Activated naive CD4-positive, alpha-beta T cell (primary cell): ENCODE data around the gene FILIP1L.

Experiments
- DNase-seq, 4 experiments: peaks; one replicate each; lab custom pipeline; 2025; lab: John Stamatoyannopoulos, UW

The FILIP1L gene

GRCh38 chr3:99974989-99975388, 139.3 kb downstream of the FILIP1L start:
- no peak for DNase-seq

- no peak for DNase-seq
Observed at GRCh38 chr3:99972380-99973104, 141.8 kb downstream of the FILIP1L start.

- DNase-seq = no peak
Observed at GRCh38 chr3:99971761-99972160, 142.5 kb downstream of the FILIP1L start.

GRCh38 chr3:99970198-99970597, 144.1 kb downstream of the FILIP1L start:
- no peak for DNase-seq

- no peak for DNase-seq
Observed at GRCh38 chr3:99969136-99969535, 145.2 kb downstream of the FILIP1L start.

GRCh38 chr3:99967796-99968195, 146.5 kb downstream of the FILIP1L start:
- DNase-seq = no peak

- DNase-seq = no peak
Observed at GRCh38 chr3:99966662-99967416, 147.5 kb downstream of the FILIP1L start.

- no peak for DNase-seq
Observed at GRCh38 chr3:99965681-99966408, 148.5 kb downstream of the FILIP1L start.

GRCh38 chr3:99965077-99965476, 149.2 kb downstream of the FILIP1L start:
- DNase-seq = no peak

GRCh38 chr3:99962703-99963102, 151.6 kb downstream of the FILIP1L start:
- DNase-seq = no peak

- no peak for DNase-seq
Observed at GRCh38 chr3:99961756-99962515, 152.4 kb downstream of the FILIP1L start.

- no peak for DNase-seq
Observed at GRCh38 chr3:99960941-99961340, 153.4 kb downstream of the FILIP1L start.

GRCh38 chr3:99960123-99960878, 154.0 kb downstream of the FILIP1L start:
- no peak for DNase-seq

- DNase-seq = no peak
Observed at GRCh38 chr3:99958222-99958912, 155.9 kb downstream of the FILIP1L start.

- DNase-seq = no peak
Observed at GRCh38 chr3:99957151-99957796, 157.0 kb downstream of the FILIP1L start.

- no peak for DNase-seq
Observed at GRCh38 chr3:99955773-99956562, 158.3 kb downstream of the FILIP1L start.

- no peak for DNase-seq
Observed at GRCh38 chr3:99954914-99955644, 159.2 kb downstream of the FILIP1L start.

GRCh38 chr3:99953596-99953995, 160.7 kb downstream of the FILIP1L start:
- DNase-seq = no peak

GRCh38 chr3:99952306-99952705, 162.0 kb downstream of the FILIP1L start:
- DNase-seq = no peak
